Measurements from ENCODE around the gene MYMK.

- TF ChIP-seq EZH2 (IDR thresholded peaks at IDR 0.05) (no peak), CEBPB (IDR thresholded peaks at IDR 0.05; ENCODE audit: low read depth) (no peak), SRF (IDR thresholded peaks at IDR 0.05; ENCODE audit: low read depth) (no peak), ZNF274 (IDR thresholded peaks at IDR 0.05; ENCODE audit: low read depth, low read length) (no peak), EZH2phosphoT487 (IDR thresholded peaks at IDR 0.05; ENCODE audit: borderline replicate concordance) (no peak), POLR2AphosphoS5 (IDR thresholded peaks at IDR 0.05; ENCODE audit: low read depth, low read length) (no peak), POLR2A (IDR thresholded peaks at IDR 0.05; ENCODE audit: borderline replicate concordance, extremely low read depth, insufficient read depth, insufficient read length) (no peak), REST (IDR thresholded peaks at IDR 0.05; ENCODE audit: low read depth) (no peak)
- TF ChIP-seq, protein P1, sequence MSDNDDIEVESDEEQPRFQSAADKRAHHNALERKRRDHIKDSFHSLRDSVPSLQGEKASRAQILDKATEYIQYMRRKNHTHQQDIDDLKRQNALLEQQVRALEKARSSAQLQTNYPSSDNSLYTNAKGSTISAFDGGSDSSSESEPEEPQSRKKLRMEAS (IDR thresholded peaks at IDR 0.05), result no peak
- TF ChIP-seq, protein P2, sequence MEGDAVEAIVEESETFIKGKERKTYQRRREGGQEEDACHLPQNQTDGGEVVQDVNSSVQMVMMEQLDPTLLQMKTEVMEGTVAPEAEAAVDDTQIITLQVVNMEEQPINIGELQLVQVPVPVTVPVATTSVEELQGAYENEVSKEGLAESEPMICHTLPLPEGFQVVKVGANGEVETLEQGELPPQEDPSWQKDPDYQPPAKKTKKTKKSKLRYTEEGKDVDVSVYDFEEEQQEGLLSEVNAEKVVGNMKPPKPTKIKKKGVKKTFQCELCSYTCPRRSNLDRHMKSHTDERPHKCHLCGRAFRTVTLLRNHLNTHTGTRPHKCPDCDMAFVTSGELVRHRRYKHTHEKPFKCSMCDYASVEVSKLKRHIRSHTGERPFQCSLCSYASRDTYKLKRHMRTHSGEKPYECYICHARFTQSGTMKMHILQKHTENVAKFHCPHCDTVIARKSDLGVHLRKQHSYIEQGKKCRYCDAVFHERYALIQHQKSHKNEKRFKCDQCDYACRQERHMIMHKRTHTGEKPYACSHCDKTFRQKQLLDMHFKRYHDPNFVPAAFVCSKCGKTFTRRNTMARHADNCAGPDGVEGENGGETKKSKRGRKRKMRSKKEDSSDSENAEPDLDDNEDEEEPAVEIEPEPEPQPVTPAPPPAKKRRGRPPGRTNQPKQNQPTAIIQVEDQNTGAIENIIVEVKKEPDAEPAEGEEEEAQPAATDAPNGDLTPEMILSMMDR (IDR thresholded peaks at IDR 0.05 in 2 of 3, conservative IDR thresholded peaks at IDR 0.05 in 1 of 3; ENCODE audit: borderline replicate concordance in 1 of 3, insufficient read depth in 1 of 3, low read depth in 2 of 3, low read length in 2 of 3), result no peak
Observed at GRCh38 chr9:133568186-133568585, 43.4 kb upstream of the MYMK start.

Measured in HCT116 (cell line).